Mucosa of gallbladder (tissue), 1 donor: ENCODE results near the gene LHFPL6. TPM values are rescaled to one million over a fixed set of nuclear protein-coding genes. Genes with fewer than 3 reads are reported as not detected.

Experiments
- DNase-seq: peaks from one replicate; pipeline ENCODE4 v3.0.0-alpha.2; 2020; ENCODE audit warnings: low spot score
- total RNA-seq: library from RNA; stranded (reverse); gene quantifications from one replicate; pipeline ENCODE4 v1.2.1, GENCODE V29; 2021
- donor health status: DM: no; HTN: no; CAD: no.

LHFPL6 gene
- total RNA-seq, 1 donor from 2014 or later = 30.2 TPM

- DNase-seq = no peak
Measured at GRCh38 chr13:39310961-39311360, 292.0 kb downstream of the LHFPL6 start.

DNA sequence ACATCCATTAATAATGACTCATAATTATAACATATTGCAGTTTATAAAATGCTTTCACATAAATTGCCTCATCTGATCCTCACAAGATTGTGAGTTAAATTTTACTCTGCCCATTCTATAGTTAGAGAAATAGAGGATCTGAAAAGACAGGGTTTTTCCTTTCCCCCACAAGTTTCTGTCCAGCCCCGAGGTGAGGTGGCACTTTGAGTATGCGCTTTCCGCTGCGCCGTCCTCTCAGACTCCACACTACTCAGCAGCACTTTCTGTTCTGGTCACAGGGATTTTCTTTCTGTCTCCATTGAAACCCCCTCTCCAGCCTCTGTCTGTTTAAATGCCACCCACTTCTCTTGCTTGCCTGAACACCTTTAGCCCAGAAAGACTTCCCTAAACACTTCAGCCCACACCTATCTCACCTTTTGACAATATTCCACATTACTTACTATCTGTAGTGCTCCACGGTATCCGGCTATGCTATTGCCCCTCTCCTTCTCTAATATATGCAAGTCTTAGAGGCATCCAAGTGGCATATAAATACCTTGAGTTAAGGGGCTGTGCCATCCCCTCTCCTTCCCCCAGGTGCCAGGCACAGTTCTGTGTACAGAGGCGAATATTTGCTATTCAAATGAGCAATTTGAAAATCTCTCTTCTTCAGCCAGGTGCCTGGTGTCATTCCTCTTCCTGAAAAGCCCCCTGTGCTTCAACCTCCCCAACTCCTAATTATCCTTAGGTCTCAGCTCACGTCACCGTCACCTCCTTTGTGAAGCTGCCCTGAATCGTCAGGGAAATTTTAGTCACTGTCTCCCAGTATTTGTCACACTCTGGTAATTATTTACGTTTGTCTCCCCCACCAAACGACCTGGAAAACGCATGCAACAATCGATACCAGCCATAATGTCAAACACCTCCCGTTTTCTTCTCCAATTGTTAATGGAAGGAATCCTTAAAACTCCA, 296.1 kb downstream of the LHFPL6 start:
- DNase-seq = no peak

DNA sequence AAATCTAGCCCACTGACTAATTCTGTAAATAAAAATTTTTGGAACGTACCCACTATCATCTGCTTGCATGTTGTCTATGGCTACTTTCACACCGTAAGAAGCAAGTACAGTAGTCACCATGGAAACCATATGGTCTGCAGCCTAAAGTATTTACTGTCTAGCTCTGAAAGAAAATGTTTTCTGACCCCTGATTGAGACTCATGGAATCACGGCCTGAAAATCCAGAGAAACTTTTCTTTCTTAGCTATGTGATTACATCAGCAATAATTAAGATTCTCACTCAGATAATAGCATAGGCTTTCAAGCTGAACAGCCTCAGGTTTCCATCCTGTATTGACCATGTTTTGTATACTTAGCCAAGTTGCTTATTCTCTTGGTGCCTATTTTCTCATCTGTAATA, 300.2 kb downstream of the LHFPL6 start:
- DNase-seq = no peak

DNA sequence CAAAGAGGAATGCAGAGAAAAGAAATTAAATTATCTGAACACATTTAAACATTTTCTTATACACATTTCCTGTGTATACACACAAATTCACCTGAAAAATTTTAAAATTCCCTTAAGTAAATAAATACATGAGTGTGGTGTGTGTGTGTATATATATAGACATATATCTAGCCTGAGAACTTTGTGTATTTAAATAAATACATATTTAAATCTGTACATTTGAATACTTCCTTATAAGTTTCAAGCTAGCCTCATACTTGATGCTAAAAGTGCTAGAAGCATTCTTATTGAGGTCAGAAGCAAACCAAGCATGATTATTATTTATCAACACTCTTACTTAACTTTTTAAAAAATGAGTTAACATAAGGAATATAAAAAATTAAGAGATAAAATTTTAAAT, 304.0 kb downstream of the LHFPL6 start:
- DNase-seq = no peak

GRCh38 chr13:39297664-39298171, 305.3 kb downstream of the LHFPL6 start:
- DNase-seq = no peak

DNA sequence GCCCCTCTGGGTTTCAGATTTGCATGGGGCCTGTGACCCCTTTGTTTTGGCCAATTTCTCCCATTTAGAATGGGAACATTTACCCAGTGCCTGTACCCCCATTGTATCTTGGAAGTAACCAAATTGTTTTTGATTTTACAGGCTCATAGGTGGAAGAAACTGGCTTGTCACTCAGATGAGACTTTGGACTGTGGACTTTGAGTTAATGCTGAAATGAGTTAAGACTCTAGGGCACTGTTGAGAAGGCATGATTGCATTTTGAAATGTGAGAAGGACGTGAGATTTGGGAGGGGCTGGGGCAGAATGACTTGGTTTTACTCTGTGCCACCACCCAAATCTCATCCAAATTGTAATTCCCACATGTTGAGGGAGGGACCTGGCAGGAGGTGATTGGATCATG, 306.0 kb downstream of the LHFPL6 start:
- DNase-seq = no peak

DNA sequence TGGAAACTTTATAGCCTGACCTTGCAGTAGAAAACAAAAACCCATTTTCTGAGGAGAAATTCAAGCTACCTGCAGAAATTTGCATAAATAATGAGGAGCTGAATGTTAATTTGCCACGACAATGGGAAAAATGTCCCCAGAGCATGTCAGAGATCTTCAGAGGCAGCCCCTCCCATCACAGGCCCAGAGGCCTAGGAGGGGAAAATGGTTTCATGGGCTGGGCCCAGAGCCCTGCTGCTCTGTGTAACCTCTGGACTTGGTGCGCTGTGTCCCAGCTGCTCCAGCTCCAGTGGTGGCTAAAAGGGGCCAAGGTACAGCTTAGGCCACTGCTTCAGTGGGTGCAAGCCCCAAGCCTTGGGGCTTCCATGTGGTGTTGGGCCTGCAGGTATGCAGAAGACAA, 306.8 kb downstream of the LHFPL6 start:
- DNase-seq = no peak

Other genes starting within 250 kb of the LHFPL6 start
- 46.3 TPM for gene COG6, start 52.5 kb upstream of the LHFPL6 start, total RNA-seq